Duodenal mucosa (tissue), 2 donors: ENCODE results near the gene TMEM253.

ENCODE experiments used
- H3K27ac ChIP-seq: one replicate; pipeline ENCODE4 v1.7.0; 2013; ENCODE audit warnings: low read depth, low read length
- H3K27me3 ChIP-seq, 2 donors: one replicate each; pipeline ENCODE4 v1.7.0; 2013; ENCODE audit warnings: low read length in 2 of 2, control low read depth in 1 of 2; ENCODE audit not compliant: insufficient read depth in 2 of 2, control insufficient read depth in 1 of 2
- H3K36me3 ChIP-seq, 2 donors: one replicate each; pipeline ENCODE4 v1.7.0; 2013; ENCODE audit warnings: low read length in 2 of 2, control low read depth in 1 of 2; ENCODE audit not compliant: insufficient read depth in 2 of 2, control insufficient read depth in 1 of 2
- H3K4me1 ChIP-seq, 2 donors: one replicate each; pipeline ENCODE4 v1.7.0; 2013; ENCODE audit warnings: low read length in 2 of 2, control low read depth in 1 of 2; ENCODE audit not compliant: insufficient read depth in 2 of 2, control insufficient read depth in 1 of 2
- H3K4me3 ChIP-seq, 2 donors: one replicate each; pipeline ENCODE4 v1.7.0; 2013; ENCODE audit warnings: low read length in 2 of 2, low read depth in 1 of 2
- H3K9ac ChIP-seq, 2 donors: one replicate each; pipeline ENCODE4 v1.7.0; 2013; ENCODE audit warnings: low read length in 2 of 2, low read depth in 1 of 2
- H3K9me3 ChIP-seq, 2 donors: one replicate each; pipeline ENCODE4 v1.7.0; 2013; ENCODE audit warnings: low read length in 2 of 2, control low read depth in 1 of 2; ENCODE audit not compliant: control insufficient read depth in 1 of 2

Gene TMEM253

DNA sequence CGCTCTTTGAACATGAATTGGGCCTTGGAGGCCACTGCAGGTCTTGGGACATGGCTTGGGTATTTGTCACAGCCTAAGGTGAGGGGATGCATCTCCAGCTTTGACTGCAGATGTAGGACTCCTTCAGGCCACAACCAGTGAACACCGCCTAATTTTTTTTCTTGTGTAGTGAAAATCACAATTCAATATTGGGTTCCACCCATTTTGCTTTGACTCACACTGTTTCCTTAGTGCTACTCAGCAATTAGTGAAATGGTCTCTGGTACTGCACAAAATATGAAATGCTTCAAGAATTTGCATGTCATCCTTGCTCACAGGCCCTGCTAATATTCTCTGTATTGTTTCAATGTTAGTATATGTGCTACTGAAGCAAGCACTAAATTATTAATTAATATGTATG lies 12.5 kb downstream of the TMEM253 start:
- no peaks in the 10 kb centered on the region for H3K4me1 ChIP-seq
- no peak overlapping the region for H3K4me3 ChIP-seq
- no peaks in the 10 kb centered on the region for H3K36me3 ChIP-seq
- no peaks in the 10 kb centered on the region for H3K27me3 ChIP-seq
- H3K27ac ChIP-seq = no peak overlapping the region
- H3K9me3 ChIP-seq = no peaks in the 10 kb centered on the region
- H3K9ac ChIP-seq = no peak overlapping the region

DNA sequence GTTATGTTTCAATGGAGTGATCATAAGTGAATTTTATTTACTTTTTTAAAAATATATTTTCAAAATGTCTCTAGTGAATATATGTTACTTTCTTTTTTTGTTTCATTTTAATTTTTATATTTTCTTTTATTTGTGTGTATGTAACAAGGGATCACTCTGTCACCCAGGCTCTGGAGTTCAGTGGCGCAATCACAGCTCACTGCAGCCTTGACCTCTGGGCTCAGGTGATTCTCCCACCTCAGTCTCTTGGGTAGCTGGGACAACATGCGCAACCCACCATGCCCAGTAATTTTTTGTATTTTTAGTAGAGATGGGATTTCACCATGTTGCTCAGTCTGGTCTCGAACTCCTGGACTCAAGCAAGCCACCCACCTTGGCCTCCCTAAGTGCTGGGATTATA lies 18.1 kb downstream of the TMEM253 start:
- Histone ChIP-seq H3K27ac (no peak overlapping the region), H3K9ac (no peak overlapping the region), H3K27me3 (no peaks in the 10 kb centered on the region), H3K36me3 (no peaks in the 10 kb centered on the region), H3K4me1 (no peaks in the 10 kb centered on the region), H3K4me3 (no peak overlapping the region), H3K9me3 (no peaks in the 10 kb centered on the region)

GRCh38 chr14:21120686-21121085 lies 19.8 kb downstream of the TMEM253 start:
- H3K4me1 ChIP-seq = no peaks in the 10 kb centered on the region

DNA sequence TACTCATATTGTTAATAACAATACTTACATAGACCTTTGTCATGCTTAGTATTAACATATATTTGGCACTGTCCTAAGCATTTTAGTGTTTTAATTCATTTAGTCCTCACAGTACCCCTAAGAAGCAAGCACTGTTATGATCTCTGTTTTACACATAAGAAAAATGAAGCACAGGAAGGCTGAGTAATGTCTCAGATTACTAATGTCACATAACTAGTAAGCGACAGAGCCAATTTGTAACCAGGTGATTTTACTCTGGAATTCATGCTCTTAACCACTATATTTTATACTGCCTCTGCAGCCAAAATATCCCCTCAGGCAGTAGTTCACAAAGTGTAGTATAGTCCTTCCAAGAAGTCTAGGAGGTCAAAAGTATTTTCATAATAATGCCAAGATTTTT lies 20.3 kb downstream of the TMEM253 start:
- Histone ChIP-seq H3K27me3 (no peaks in the 10 kb centered on the region), H3K27ac (no peak overlapping the region), H3K4me3 (no peak overlapping the region), H3K4me1 (no peaks in the 10 kb centered on the region), H3K36me3 (no peaks in the 10 kb centered on the region), H3K9me3 (no peaks in the 10 kb centered on the region), H3K9ac (no peak overlapping the region)

More at GRCh38 chr14:21120686-21121085, 19.8 kb downstream of the TMEM253 start:
- Histone ChIP-seq H3K27me3 (no peaks in the 10 kb centered on the region), H3K9ac (no peak overlapping the region), H3K9me3 (no peaks in the 10 kb centered on the region), H3K4me3 (no peak overlapping the region), H3K27ac (no peak overlapping the region), H3K36me3 (no peaks in the 10 kb centered on the region)

- H3K9ac ChIP-seq = no peak overlapping the region
- no peak overlapping the region for H3K27ac ChIP-seq
- no peaks in the 10 kb centered on the region for H3K36me3 ChIP-seq
- H3K4me1 ChIP-seq = no peaks in the 10 kb centered on the region
- H3K4me3 ChIP-seq = no peak overlapping the region
- no peaks in the 10 kb centered on the region for H3K27me3 ChIP-seq
- no peaks in the 10 kb centered on the region for H3K9me3 ChIP-seq
Observed at GRCh38 chr14:21123429-21123828, 22.6 kb downstream of the TMEM253 start.

DNA sequence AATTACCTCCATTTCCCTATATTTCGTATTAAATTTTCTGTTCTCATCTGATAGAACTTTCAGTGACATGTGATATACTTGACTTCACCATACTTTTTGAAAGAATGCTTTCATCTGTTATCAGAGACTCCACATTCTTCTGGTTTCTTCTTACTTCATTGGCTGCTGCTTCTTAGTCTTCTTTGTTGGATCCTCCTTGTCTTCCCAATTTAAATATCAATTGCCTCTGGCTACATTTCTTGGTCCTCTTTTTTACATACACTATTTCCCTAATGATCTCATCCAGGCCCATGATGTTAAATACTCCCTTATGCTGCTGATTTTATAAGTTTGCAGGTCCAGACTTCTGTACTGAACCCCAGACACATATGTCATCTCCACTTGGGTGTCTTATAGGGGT lies 33.0 kb downstream of the TMEM253 start:
- H3K27me3 ChIP-seq = no peaks in the 10 kb centered on the region
- H3K36me3 ChIP-seq = no peaks in the 10 kb centered on the region
- H3K9ac ChIP-seq = no peak overlapping the region
- no peak overlapping the region for H3K27ac ChIP-seq
- H3K4me3 ChIP-seq = no peak overlapping the region
- H3K9me3 ChIP-seq = no peaks in the 10 kb centered on the region
- H3K4me1 ChIP-seq = no peaks in the 10 kb centered on the region

DNA sequence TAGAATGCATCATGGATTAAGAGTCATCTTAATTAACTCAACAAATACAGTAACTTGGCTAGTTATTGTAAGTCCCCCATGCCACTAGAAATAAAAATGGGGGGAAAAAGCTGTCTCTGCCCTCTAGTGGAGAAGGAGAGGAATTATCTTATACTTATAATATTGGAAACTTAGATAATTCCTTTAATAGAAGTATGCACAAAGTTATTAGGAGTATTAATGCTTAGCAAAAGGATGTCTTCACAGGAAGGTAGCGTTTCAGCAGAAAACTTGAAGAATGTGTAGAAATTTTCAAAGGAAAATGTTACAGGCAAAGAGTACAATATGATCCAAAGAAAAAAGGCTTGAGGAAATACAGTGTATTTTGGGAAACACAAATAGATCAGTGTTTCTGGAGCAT lies 35.2 kb downstream of the TMEM253 start:
- no peak overlapping the region for H3K9ac ChIP-seq
- H3K27me3 ChIP-seq = no peaks in the 10 kb centered on the region
- H3K36me3 ChIP-seq = no peaks in the 10 kb centered on the region
- H3K4me1 ChIP-seq = no peaks in the 10 kb centered on the region
- no peak overlapping the region for H3K27ac ChIP-seq
- H3K4me3 ChIP-seq = no peak overlapping the region
- no peaks in the 10 kb centered on the region for H3K9me3 ChIP-seq

DNA sequence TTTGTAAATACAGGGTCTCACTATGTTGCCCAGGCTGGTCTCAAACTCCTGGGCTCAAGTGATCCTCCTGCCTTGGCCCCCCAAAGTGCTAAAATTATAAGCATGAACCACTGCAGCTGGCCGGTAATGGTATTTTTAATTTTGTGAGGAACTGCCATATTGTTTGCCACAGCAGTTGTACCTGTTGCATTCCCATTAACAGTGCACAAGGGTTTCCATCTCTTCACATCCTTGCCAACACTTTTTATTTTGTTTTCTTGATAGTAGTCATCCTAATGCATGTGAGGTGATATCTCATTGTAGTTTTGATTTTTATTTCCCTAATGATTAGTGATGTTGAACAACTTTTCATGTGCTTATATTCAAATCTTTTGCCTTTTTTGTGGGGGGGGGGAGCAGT lies 41.5 kb downstream of the TMEM253 start:
- Histone ChIP-seq H3K9me3 (peaks cover 0 to 9% of the 10 kb centered on the region in 2 donors), H3K36me3 (no peaks in the 10 kb centered on the region), H3K27me3 (no peaks in the 10 kb centered on the region), H3K4me3 (no peak overlapping the region), H3K27ac (no peak overlapping the region), H3K4me1 (no peaks in the 10 kb centered on the region), H3K9ac (no peak overlapping the region)

GRCh38 chr14:21145437-21145836 lies 44.6 kb downstream of the TMEM253 start:
- H3K9me3 ChIP-seq = peaks cover 0 to 9% of the 10 kb centered on the region in 2 donors
- H3K9ac ChIP-seq = no peak overlapping the region

DNA sequence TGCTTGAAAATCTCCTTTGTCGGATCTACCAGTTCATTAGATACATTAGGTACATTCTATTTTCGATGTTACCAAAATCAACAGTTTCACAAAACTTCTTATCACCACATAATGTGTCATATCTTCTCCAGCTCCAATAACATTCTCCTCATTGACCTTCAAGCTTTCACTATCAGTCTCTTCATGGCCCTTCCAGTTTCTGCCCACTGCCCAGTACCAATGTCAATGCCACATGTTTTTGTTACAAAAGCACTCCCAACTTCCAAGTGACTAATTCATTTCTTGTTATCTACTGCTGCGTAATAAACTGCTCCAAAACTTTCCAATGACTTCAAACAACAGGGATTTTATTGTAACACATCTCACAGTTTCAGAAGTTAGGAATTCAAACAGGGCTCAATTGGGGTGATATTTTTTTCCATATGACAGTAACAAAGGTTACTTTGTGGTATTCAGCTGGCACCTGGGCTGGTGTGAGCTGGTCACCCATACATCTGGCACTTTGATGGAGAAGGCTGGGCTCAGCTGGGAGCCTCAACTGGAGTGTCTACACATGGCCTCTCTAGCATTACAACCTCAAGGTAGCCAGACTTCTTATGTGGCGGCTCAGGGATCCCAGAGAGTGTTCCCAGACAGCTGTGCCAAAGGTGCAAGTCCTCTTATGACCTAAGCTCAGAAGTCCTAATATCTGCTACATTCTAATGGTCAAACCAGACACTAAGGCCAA lies 48.9 kb downstream of the TMEM253 start:
- H3K4me1 ChIP-seq = no peaks in the 10 kb centered on the region
- no peak overlapping the region for H3K4me3 ChIP-seq
- H3K27me3 ChIP-seq = no peaks in the 10 kb centered on the region
- H3K9me3 ChIP-seq = peaks cover 0 to 8% of the 10 kb centered on the region in 2 donors
- no peak overlapping the region for H3K9ac ChIP-seq
- no peak overlapping the region for H3K27ac ChIP-seq
- no peaks in the 10 kb centered on the region for H3K36me3 ChIP-seq

More at GRCh38 chr14:21145437-21145836, 44.6 kb downstream of the TMEM253 start:
- H3K27ac ChIP-seq = no peak overlapping the region
- H3K36me3 ChIP-seq = no peaks in the 10 kb centered on the region
- no peak overlapping the region for H3K4me3 ChIP-seq
- no peaks in the 10 kb centered on the region for H3K27me3 ChIP-seq
- H3K4me1 ChIP-seq = no peaks in the 10 kb centered on the region
